NCI-H1105 treated with DMSO at 0.1 percent for 48 hours (cell line): ENCODE results near the gene GYG2.
"Not testable (repeated sequence)": the region's sequence is repeated elsewhere in the genome, so short reads cannot be mapped to it uniquely, and the experiment has no call there.

Experiments
- DNase-seq: peaks from one replicate; lab custom pipeline; 2025; lab: John Stamatoyannopoulos, UW

Gene GYG2

GRCh38 chrX:2871831-2872230 lies 43.1 kb downstream of the GYG2 start:
- DNase-seq: no peak

GRCh38 chrX:2872671-2873277 lies 44.0 kb downstream of the GYG2 start:
- no peak for DNase-seq

GRCh38 chrX:2874222-2875135 lies 45.7 kb downstream of the GYG2 start:
- DNase-seq: no peak

GRCh38 chrX:2875136-2875481 lies 46.4 kb downstream of the GYG2 start:
- DNase-seq: no peak

GRCh38 chrX:2875798-2876399 lies 47.2 kb downstream of the GYG2 start:
- DNase-seq: no peak

GRCh38 chrX:2878563-2878962 lies 49.8 kb downstream of the GYG2 start:
- no peak for DNase-seq

GRCh38 chrX:2879670-2880069 lies 50.9 kb downstream of the GYG2 start:
- DNase-seq: no peak

GRCh38 chrX:2883770-2884169 lies 55.0 kb downstream of the GYG2 start:
- no peak for DNase-seq

GRCh38 chrX:2888309-2888708 lies 59.6 kb downstream of the GYG2 start:
- no peak for DNase-seq

GRCh38 chrX:2889045-2889605 lies 60.4 kb downstream of the GYG2 start:
- no peak for DNase-seq

- not testable (repeated sequence) for DNase-seq
Observed at GRCh38 chrX:2889706-2890490, 61.2 kb downstream of the GYG2 start.

- DNase-seq: not testable (repeated sequence)
Observed at GRCh38 chrX:2890536-2891460, 62.1 kb downstream of the GYG2 start.

GRCh38 chrX:2892816-2893215 lies 64.1 kb downstream of the GYG2 start:
- no peak for DNase-seq

- DNase-seq: no peak
Observed at GRCh38 chrX:2894885-2895292, 66.2 kb downstream of the GYG2 start.

- DNase-seq: no peak
Observed at GRCh38 chrX:2897311-2897689, 68.6 kb downstream of the GYG2 start.

- DNase-seq: not testable (repeated sequence)
Observed at GRCh38 chrX:2897690-2898623, 69.2 kb downstream of the GYG2 start.

- no peak for DNase-seq
Observed at GRCh38 chrX:2898846-2899512, 70.2 kb downstream of the GYG2 start.

- DNase-seq: no peak
Observed at GRCh38 chrX:2901367-2902036, 72.8 kb downstream of the GYG2 start.

- no peak for DNase-seq
Observed at GRCh38 chrX:2902841-2903240, 74.1 kb downstream of the GYG2 start.
